Stimulated activated CD4-positive, alpha-beta T cell treated with anti-CD3 and anti-CD28 coated beads, Interleukin-2, amount 100 ng/mL, for 24 hours (primary cell): ENCODE results near the gene AIFM2.
"Not testable (repeated sequence)": the region's sequence is repeated elsewhere in the genome, so short reads cannot be mapped to it uniquely, and the experiment has no call there.

Experiments
- DNase-seq, 2 donors: peaks; one replicate each; pipeline ENCODE4 v3.0.0-alpha.2; 2020

Gene AIFM2

GRCh38 chr10:70132098-70133029, at the start of gene AIFM2:
AIFM2 (minus strand) TSS chr10:70132825; CDS start chr10:70124084, 8,741 bp downstream.
- DNase-seq: peak; percentile 44 to 48

DNA sequence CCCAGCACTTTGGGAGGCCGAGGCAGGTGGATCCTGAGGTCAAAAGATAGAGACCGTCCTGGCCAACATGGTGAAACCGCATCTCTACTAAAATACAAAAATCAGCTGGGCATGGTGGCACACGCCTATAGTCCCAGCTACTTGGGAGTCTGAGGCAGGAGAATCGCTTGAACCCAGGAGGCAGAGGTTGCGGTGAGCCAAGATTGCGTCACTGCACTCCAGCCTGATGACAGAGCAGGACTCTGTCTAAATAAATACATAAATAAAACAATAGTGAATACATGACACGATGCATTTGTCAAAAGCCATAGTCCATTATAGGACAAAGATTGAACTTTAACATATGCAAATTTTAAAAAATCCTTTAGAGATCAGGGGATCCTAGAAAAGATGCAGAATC, 46.6 kb upstream of the AIFM2 start:
- not testable (repeated sequence) for DNase-seq

- DNase-seq: no peak
Observed at GRCh38 chr10:70178139-70178725, 45.6 kb upstream of the AIFM2 start.

- DNase-seq: no peak
Observed at GRCh38 chr10:70176441-70176840, 43.8 kb upstream of the AIFM2 start.

GRCh38 chr10:70175516-70175915, 42.9 kb upstream of the AIFM2 start:
- DNase-seq: no peak

- peak in 1 of 2 donors; percentile 38 for DNase-seq
Observed at GRCh38 chr10:70174058-70174741, 41.6 kb upstream of the AIFM2 start.

GRCh38 chr10:70169649-70170364, 37.2 kb upstream of the AIFM2 start:
- peak in 1 of 2 donors; percentile 23 for DNase-seq

DNA sequence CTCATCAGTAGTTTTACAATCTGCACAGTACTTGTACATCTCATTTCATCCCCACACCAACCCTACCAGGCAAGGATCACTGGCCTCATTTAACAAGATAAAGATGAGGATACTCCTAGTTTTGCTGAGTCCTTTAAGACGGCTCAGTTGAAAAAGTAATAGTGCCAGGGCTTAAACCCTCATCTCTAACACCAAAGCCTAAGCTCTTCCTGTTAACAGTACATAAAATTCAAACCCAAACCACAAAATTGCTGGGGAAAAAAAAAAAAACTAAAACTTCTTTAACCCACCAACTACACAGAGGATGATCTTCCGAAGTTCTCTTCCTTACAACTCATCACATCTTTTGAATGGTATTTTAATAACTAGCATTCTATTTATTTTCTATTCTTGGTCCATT, 36.4 kb upstream of the AIFM2 start:
- no peak for DNase-seq

GRCh38 chr10:70167246-70167645, 34.6 kb upstream of the AIFM2 start:
- no peak for DNase-seq

- DNase-seq: no peak
Observed at GRCh38 chr10:70166394-70166793, 33.8 kb upstream of the AIFM2 start.

DNA sequence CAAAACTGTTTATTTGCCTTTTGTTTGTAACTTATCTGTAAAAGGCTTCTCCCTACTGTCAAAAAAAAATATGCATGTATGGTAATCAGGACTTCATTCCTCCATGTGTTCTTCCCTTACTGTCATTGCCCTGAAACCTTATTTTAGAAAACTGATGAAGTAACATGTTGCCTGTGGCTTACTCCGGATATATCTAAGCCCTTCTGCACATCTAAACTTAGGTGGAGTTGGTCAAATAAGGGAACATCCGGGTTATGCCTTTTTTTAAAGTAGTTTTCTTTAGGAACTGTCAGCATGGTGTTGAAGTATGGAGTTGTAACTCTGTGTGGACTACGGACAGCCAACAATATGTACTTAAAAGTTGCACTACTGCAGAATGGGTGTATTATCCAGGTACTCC, 31.5 kb upstream of the AIFM2 start:
- no peak for DNase-seq

- DNase-seq: no peak
Observed at GRCh38 chr10:70163448-70163847, 30.8 kb upstream of the AIFM2 start.

DNA sequence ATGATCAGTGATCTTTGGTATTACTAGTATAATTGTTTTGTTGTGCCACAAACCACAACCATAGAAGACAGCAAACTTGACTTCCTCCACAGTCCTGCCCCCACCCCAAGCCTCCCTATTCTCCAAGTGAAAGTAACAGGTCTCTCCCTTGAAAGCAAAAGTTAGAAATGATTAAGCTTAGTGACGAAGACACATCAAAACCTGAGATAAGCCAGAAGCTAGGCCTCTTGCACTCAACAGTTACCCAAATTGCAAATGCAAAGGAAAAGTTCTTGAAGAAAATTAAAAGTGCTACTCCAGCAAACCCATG, 30.2 kb upstream of the AIFM2 start:
- DNase-seq: peak; percentile 67

GRCh38 chr10:70162151-70162891, 29.7 kb upstream of the AIFM2 start:
- no peak for DNase-seq

- no peak for DNase-seq
Observed at GRCh38 chr10:70160798-70161197, 28.2 kb upstream of the AIFM2 start.

- not testable (repeated sequence) for DNase-seq
Observed at GRCh38 chr10:70159366-70159765, 26.7 kb upstream of the AIFM2 start.

GRCh38 chr10:70158113-70158512, 25.5 kb upstream of the AIFM2 start:
- no peak for DNase-seq

DNA sequence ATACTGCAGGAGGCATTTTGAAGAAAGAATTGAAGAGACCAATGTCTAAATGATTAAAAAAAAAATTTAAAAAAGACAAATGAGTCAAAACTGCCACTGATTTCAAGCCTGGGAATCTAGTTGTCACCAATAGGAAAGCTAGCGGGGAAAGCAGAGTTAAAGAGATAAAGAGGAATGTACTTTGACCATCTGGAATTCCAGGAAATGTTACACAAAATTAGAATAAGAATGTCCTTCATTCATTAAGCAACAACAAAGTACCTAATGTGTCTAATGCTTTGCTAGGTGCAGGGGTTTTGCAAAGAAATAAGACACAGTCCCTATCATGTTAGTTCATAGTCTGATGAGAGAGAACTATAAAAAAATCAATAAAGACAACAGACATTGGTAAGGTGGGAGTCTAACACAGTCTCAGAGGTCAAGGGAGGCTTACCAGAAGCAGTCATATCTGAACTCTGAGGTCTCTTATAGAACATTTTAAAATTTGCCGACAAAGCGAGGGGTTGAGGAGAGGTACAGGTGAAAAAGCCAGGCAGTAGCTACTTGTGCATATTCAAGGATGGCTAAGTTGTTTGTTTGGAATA, 22.7 kb upstream of the AIFM2 start:
- no peak for DNase-seq

DNA sequence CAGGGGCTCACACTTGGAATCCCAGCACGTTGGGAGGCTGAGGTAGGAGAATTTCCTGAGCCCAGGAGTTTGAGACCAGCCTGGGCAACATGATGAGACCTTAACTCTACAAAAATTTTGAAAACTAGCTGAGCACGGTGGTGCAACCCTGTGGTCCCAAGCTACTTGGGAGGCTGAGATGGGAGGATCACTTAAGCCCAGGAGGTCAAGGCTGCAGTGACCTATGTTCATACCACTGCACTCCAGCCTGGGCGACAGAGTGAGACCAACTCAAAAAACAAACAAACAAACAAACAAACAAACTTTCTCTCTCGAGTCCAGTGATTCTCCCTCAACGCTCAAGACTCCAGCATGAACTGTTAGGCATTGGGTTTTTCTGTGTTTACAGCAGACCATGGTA, 15.9 kb upstream of the AIFM2 start:
- no peak for DNase-seq

GRCh38 chr10:70147259-70147625, 14.6 kb upstream of the AIFM2 start:
- no peak for DNase-seq

DNA sequence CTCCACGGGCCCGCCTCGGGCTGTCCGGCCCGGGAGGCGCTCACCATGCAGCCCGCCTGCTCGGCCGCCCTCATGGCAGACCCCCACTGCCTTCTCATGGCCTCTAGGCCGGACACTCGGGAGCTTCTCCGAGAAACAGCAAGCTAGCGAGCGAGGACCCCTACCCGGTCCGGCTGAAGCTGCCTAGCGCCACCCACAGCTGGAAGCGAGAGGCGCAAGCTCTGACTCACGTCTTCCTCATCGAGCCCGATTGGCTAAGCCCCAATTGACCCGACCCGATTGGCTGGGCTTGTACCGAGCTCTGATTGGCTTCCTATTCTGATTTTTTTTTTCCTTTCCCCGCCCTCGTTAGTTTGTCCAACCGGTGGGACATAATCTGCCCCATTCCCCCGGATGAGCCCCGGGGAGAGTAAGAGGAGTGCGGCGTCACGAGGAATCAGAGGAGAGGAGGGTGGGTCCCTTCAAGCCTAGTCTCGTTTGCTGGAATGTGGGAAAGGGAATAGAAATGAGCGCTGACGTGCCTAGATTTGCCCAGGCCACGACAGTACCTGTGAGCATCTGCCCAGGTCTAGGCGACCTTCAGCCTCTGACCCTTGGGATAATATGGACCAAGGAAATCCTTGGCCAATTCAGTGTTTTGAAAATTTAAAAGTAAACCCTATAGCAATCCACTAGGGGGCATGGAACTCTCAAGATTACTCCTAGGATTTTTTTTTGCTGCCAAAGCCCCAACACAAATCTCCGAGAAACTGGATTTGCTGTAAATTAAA, 14.0 kb upstream of the AIFM2 start, which contains the start of gene TYSND1:
Gene TYSND1, minus strand, starts transcription at position 212 of the 770 bp plus-strand sequence. Its CDS starts 114 bp downstream, at position 98.
- peak; percentile 92 for DNase-seq
